Gastroesophageal sphincter (tissue), 3 donors: Measurements from ENCODE around the gene PDF.

ENCODE experiments used
- EP300 ChIP-seq: sonication (generic); formaldehyde crosslinking; IDR thresholded peaks from one replicate; pipeline ENCODE4 v1.6.1; 2017; ENCODE audit warnings: antibody characterized with exemption, mild to moderate bottlenecking
- POLR2A ChIP-seq, 2 donors: fragments of 450-650 bp; IDR thresholded peaks; one replicate each; pipeline ENCODE4 v1.6.1; 2017; ENCODE audit warnings: antibody characterized with exemption in 2 of 2, mild to moderate bottlenecking in 2 of 2, moderate library complexity in 1 of 2
- TF ChIP-seq, protein P1 (sequence below), 4 experiments: fragments of 200-600 bp in 2 of 4; fragments of 450-650 bp in 2 of 4; sonication (generic) in 1 of 4; IDR thresholded peaks; one replicate each; pipeline ENCODE4 v1.5.1; 2017 to 2019; ENCODE audit warnings: antibody characterized with exemption in 4 of 4, mild to moderate bottlenecking in 2 of 4, moderate library complexity in 2 of 4

DNA sequence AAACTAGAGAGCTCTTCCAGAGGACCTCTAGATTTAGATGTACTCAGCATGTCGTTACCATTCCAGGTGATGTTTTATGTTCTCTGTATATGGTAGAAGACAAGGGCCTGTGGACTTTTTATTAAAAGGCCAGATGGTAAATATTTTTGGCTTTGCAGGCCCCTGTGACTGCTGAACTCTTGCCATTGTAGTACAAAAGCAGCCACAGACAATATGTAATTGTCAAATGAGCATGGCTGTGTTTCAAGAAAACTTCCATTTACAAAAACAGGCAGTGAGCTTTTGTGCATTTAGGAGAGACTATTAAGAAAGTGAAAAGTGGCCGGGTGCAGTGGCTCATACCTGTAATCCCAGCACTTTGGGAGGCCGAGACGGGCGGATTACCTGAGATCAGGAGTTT lies 13.8 kb upstream of the PDF start:
- TF ChIP-seq, protein P1, sequence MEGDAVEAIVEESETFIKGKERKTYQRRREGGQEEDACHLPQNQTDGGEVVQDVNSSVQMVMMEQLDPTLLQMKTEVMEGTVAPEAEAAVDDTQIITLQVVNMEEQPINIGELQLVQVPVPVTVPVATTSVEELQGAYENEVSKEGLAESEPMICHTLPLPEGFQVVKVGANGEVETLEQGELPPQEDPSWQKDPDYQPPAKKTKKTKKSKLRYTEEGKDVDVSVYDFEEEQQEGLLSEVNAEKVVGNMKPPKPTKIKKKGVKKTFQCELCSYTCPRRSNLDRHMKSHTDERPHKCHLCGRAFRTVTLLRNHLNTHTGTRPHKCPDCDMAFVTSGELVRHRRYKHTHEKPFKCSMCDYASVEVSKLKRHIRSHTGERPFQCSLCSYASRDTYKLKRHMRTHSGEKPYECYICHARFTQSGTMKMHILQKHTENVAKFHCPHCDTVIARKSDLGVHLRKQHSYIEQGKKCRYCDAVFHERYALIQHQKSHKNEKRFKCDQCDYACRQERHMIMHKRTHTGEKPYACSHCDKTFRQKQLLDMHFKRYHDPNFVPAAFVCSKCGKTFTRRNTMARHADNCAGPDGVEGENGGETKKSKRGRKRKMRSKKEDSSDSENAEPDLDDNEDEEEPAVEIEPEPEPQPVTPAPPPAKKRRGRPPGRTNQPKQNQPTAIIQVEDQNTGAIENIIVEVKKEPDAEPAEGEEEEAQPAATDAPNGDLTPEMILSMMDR (IDR thresholded peaks at IDR 0.05), result no peak
- TF ChIP-seq POLR2A (IDR thresholded peaks at IDR 0.05), result no peak
- no peak for TF ChIP-seq EP300
